Mesodermal cell (in vitro differentiated cells): ENCODE measurements around the gene OPA1.

Experiments used
- H3K27ac ChIP-seq: 2 replicates; pipeline ENCODE4 v1.7.0; 2013; ENCODE audit warnings: mild to moderate bottlenecking, low read depth, low read length, moderate library complexity; ENCODE audit not compliant: severe bottlenecking
- H3K36me3 ChIP-seq: 2 replicates; pipeline ENCODE4 v1.7.1; 2013; ENCODE audit warnings: mild to moderate bottlenecking, low read length, moderate library complexity; ENCODE audit not compliant: control insufficient read depth, insufficient read depth
- H3K4me1 ChIP-seq: one replicate; pipeline ENCODE4 v1.7.1; 2013; ENCODE audit warnings: mild to moderate bottlenecking, low read length; ENCODE audit not compliant: insufficient read depth, control insufficient read depth, poor library complexity, severe bottlenecking
- H3K4me3 ChIP-seq: 2 replicates; pipeline ENCODE4 v1.7.0; 2013; ENCODE audit warnings: low read length, control low read depth, mild to moderate bottlenecking; ENCODE audit not compliant: insufficient read depth, poor library complexity, severe bottlenecking; ENCODE audit errors: extremely low read depth
- H3K9me3 ChIP-seq: 2 replicates; pipeline ENCODE4 v1.7.1; 2013; ENCODE audit warnings: mild to moderate bottlenecking, low read length, moderate library complexity; ENCODE audit not compliant: control insufficient read depth
- WGBS, 2 experiments: methylation state at CpG; one replicate each; pipeline ENCODE4 v1.1.5; 2013; ENCODE audit warnings: missing lambda C conversion rate in 2 of 2; ENCODE audit not compliant: insufficient coverage in 2 of 2; 5-methylcytosine and 5-hydroxymethylcytosine counted together

Gene OPA1

DNA sequence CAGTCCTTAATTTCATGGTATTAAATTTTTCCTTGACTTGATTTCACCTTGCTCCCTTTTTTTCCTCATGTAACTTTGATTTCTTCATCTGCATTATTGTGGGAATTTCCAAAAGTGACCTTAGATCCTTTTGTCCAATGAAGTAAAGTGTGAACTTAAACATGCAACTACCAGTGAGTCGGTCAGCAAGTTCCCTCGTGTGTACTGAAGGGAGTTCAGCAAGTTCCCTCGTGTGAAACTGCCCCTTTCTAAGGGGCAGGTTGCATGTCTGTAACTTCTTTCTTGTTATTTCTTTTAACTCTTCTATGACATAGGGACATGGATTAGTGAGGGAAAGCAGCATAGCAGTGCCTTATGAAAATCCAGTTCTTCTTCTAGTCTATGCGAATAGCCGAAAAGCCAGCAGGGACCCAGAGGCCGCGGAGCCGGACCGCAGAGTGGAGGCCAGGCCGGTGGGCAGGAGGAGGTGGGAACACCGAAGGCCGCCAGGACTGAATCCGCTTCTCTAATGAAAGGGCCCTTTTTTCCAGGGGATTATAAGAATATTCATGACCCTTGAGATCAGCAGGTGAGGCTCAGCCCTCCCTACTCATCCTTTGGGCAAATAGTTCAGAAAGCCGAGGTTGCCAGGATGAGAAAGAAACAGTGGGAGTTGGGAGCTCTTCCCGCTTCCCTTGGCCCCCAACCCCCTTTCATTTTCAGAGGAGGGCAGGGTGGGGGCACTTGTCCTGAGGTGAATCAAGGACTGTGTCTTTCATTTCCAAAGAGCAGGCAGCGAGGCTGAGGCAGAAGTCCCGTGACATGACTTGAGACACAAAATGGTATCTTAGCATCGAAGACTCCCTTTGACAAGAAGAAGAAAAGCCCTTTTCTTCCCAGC lies 117.5 kb downstream of the OPA1 start:
- Histone ChIP-seq H3K36me3 (no peaks in the 10 kb centered on the region), H3K4me1 (no peaks in the 10 kb centered on the region), H3K4me3 (no peak overlapping the region), H3K9me3 (peaks cover 22% of the 10 kb centered on the region), H3K27ac (peak overlapping the region; percentile 43)
- WGBS, 2 experiments: 59 to 71% methylated on average over 17 to 18 of the region's 18 CpGs

DNA sequence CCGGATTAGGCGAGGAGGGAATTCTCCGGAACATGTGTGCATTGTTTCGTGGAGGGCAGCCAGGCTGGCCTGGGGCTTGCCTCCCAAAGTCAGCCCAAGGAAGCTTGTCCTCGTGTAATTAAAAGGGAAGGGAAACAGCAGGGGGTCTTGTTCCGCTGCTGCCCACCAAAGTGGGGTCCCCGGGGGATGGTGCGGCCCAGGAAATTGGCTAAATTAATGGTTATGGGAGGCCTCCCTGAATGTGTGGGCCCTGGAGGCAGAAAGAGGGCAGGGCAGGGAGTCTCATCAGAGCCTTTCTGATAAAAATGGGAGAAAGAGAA lies 118.1 kb downstream of the OPA1 start:
- H3K9me3 ChIP-seq: peaks cover 27% of the 10 kb centered on the region
- 61 to 72% methylated on average over 4 of the region's 8 CpGs for WGBS, 2 experiments
- peak overlapping the region; percentile 43 for H3K27ac ChIP-seq
- no peak overlapping the region for H3K4me3 ChIP-seq
- H3K36me3 ChIP-seq: no peaks in the 10 kb centered on the region
- H3K4me1 ChIP-seq: no peaks in the 10 kb centered on the region

DNA sequence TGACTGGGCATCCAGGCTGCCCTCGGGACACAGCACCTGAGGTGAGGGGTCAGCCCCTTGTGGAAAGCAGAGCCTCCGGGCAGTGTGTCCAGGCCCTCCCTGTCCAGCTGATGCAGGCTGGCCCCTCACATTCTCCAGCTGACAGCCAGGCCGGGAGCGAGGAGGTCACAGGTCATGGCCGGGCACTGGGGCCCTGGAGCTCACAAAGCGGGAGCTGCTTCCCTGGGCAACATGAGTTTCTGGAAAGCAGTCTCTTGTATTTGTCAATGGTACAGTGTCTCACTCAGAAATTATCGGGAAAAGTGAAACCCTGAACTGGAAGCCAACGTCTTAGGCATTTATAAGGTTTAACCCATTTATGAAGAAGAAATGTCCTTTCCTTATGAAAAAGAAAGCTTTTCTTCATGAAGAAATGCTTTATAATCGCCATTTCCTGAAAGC lies 118.5 kb downstream of the OPA1 start:
- 71 to 77% methylated on average over 7 to 9 of the region's 9 CpGs for WGBS, 2 experiments
- no peak overlapping the region for H3K4me3 ChIP-seq
- H3K27ac ChIP-seq: peak overlapping the region; percentile 16

DNA sequence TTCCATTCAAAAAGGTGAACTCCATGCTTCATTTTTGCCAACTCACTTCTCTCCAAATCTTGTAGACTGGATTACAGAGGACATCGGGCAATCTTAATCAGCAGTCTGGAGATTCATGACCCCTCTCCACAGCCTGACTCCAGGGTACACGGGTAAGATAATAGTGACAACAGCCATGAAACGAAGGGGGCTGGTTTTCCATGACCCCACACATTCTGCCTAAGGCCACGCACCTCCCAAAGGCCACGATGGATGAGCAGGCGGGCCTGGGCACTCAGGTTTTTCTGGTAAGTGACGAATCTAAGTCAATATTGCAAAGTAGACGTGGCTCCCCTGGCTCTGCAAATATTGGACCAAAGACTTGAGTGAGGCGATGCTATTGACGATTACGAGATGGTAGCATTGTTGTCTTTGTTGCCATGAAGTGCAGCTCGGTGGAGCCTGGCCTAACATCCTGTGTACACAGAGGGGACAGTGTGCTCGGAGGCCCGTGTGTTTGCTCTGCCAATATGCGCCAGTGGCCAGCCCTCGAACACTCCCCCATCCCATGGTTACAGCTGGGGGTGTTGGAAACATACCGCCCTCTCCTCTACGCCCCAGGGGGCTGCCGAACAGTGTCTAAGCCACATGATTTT lies 119.1 kb downstream of the OPA1 start:
- no peak overlapping the region for H3K4me3 ChIP-seq
- WGBS, 2 experiments: 88 to 95% methylated on average over 11 to 14 of the region's 19 CpGs
- no peaks in the 10 kb centered on the region for H3K36me3 ChIP-seq
- no peak overlapping the region for H3K27ac ChIP-seq
- H3K9me3 ChIP-seq: peaks cover 32% of the 10 kb centered on the region
- H3K4me1 ChIP-seq: no peaks in the 10 kb centered on the region

More for the DNA sequence above, 118.5 kb downstream of the OPA1 start:
- Histone ChIP-seq H3K4me1 (no peaks in the 10 kb centered on the region), H3K9me3 (peaks cover 30% of the 10 kb centered on the region), H3K36me3 (no peaks in the 10 kb centered on the region)

DNA sequence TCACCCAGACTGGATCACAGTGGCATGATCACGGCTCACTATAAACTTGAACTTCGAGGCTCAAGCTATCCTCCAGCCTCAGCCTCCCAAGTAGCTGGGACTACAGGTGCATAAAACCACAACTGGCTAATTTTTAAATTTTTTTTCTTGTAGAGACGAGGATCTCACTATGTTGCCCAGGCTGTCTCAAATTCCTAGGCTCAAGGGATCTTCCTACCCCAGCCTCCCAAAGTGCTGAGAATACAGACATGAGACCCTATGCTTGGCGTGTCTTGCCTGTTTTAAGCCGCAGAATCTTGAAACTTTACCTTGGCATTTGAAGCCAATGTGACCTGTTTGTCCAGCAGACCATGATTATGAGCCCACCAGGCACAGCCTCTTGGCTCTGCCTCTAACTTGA lies 119.9 kb downstream of the OPA1 start:
- Histone ChIP-seq H3K36me3 (no peaks in the 10 kb centered on the region), H3K27ac (no peak overlapping the region), H3K9me3 (peaks cover 32% of the 10 kb centered on the region), H3K4me1 (no peaks in the 10 kb centered on the region), H3K4me3 (no peak overlapping the region)
- 88 to 95% methylated on average over 5 of the region's 5 CpGs for WGBS, 2 experiments

DNA sequence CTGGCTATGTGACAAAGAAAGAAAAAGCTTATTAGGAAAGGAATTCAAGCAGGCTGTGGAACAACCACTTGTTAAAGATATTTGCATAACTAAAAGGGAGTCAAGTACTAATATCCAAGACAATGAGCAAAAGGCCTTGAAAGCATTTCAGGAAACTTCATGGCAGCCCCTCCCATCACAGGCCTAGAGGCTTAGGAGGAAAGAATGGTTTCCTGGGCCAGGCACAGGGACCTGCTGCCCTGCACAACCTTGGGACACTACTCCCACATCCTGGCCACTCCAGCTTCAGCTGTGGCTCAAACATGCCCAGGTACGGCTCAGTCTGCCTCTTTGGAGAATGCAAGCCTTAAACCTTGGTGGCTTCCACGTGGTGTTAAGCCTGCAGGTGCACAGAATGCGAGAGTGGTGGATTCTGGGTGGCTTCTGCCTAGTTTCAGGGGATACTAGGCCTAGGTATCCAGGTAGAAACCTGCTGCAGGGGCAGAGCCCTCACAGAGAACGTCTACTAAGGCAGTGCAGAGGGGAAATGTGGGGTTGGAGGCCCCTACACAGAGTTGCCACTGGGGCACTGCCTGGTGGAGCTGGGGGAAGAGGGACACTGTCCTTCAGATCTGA lies 121.6 kb downstream of the OPA1 start:
- 41 to 97% methylated on average over 3 to 4 of the region's 4 CpGs for WGBS, 2 experiments
- H3K4me3 ChIP-seq: no peak overlapping the region
- peaks cover 35% of the 10 kb centered on the region for H3K9me3 ChIP-seq

DNA sequence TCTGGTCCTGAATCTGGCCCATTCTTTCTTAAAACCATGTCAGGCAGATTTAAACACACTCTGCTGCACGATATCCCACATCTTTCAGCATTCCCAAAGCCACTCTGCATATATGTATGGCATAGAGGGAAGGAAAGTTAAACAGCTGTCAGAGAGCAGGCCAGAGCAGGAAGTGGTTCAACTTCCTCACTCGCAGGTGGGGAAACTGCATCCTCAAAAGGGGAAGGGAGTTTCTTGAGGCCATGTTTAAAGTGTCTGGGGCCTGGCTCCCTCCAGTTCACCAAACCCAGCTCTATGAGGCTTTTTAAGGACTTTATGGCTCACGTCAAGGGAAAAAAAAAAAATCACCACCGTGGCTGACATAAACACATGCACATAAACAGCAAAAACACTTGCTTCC lies 123.1 kb downstream of the OPA1 start:
- Histone ChIP-seq H3K36me3 (no peaks in the 10 kb centered on the region), H3K27ac (no peak overlapping the region), H3K4me3 (no peak overlapping the region), H3K4me1 (no peaks in the 10 kb centered on the region), H3K9me3 (peaks cover 38% of the 10 kb centered on the region)
- WGBS, 2 experiments: 84 to 93% methylated on average over 2 of the region's 4 CpGs

More for the DNA sequence above, 121.6 kb downstream of the OPA1 start:
- Histone ChIP-seq H3K27ac (no peak overlapping the region), H3K4me1 (no peaks in the 10 kb centered on the region), H3K36me3 (no peaks in the 10 kb centered on the region)

DNA sequence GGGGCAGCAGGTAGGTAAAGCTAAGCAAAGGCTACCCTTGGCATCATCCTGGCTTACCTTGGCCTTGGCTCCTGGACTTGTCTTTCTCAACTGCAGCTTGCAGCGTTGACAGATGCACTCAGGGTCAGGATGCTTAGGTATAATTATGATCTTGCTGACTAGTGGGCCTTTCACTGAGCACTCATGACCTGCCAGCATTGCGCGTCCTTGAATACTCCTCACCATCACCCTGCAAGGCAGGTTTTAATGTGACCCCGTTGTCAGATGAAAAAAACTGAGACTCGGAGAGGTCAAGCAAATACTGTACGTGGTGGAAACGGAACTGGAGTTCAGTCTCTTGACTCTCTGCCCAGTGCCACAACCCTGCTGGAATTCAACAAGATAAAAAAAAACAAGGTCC lies 126.7 kb downstream of the OPA1 start:
- Histone ChIP-seq H3K4me1 (no peaks in the 10 kb centered on the region), H3K27ac (no peak overlapping the region), H3K9me3 (peaks cover 23% of the 10 kb centered on the region), H3K36me3 (no peaks in the 10 kb centered on the region), H3K4me3 (no peak overlapping the region)
- WGBS, 2 experiments: 39 to 97% methylated on average over 3 to 4 of the region's 7 CpGs

DNA sequence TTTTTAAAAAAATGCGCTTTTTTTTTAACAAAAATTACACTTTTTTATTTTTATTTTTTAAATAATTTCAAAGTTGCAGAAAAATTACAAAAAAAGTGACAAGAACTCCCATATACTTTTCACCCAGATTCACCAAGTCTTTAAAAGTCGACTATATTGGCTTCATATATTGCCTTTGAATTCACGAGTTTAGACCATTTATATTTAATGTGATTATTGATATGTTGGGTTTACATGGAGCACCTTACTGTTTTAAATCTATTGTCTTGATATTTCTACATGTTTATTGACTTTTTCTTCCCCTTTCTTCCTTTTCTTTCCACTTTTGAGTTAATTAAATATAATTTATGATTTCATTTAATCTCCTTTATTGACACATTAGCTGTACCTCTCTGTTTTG lies 127.2 kb downstream of the OPA1 start:
- no peak overlapping the region for H3K27ac ChIP-seq
- no CpG with 5 or more reads among the region's 3 CpGs for WGBS, 2 experiments
- H3K4me3 ChIP-seq: no peak overlapping the region
- H3K36me3 ChIP-seq: no peaks in the 10 kb centered on the region
- H3K9me3 ChIP-seq: peaks cover 18% of the 10 kb centered on the region
- H3K4me1 ChIP-seq: no peaks in the 10 kb centered on the region

DNA sequence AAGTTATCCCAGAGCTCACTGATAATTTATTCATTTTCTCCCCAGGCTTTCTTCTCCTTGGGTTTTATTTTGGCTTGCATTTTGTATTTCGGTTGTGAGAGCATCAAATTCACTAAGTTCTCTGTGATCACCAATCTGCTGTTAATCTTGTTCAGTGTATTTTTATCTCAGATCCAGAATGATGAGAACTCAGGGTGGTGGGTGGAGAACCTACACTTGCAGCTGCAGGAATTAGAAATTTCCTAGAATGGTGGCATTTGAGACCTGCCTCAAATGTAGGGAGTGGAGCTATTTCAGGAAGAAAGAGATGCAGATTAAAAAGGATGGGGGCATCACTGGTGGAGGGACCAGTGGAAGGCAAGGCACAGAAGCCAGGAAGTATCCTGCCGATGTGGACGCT lies 129.6 kb downstream of the OPA1 start:
- Histone ChIP-seq H3K4me1 (no peaks in the 10 kb centered on the region), H3K27ac (no peak overlapping the region), H3K4me3 (no peak overlapping the region), H3K36me3 (no peaks in the 10 kb centered on the region), H3K9me3 (peaks cover 6% of the 10 kb centered on the region)
- 76 to 100% methylated on average over 2 of the region's 3 CpGs for WGBS, 2 experiments
